HL-60 (cell line): ENCODE data around the gene HOXC12.

Experiments used
- DNase-seq, 2 experiments: peaks; one replicate each; pipeline ENCODE4 v3.0.0-alpha.2; 2010 to 2020; ENCODE audit warnings: low read depth in 1 of 2, low spot score in 1 of 2
- H3K27ac ChIP-seq: fragments of 250-450 bp; sonication (Bioruptor Pico); replicated peaks from 2 replicates; pipeline ENCODE4 v1.5.1; 2020; ENCODE audit warnings: mild to moderate bottlenecking, moderate library complexity
- H3K27me3 ChIP-seq: fragments of 250-450 bp; sonication (Bioruptor Pico); 2 replicates; pipeline ENCODE4 v1.5.1; 2021; ENCODE audit warnings: mild to moderate bottlenecking, moderate library complexity; ENCODE audit not compliant: insufficient read depth, poor library complexity, severe bottlenecking
- H3K4me3 ChIP-seq: replicated peaks from 2 replicates; pipeline ENCODE4 v1.5.1; 2011; ENCODE audit warnings: mild to moderate bottlenecking, control low read depth, low read length; ENCODE audit not compliant: insufficient read depth
- CTCF ChIP-seq: IDR thresholded peaks from one replicate; pipeline ENCODE4 v1.5.1; 2011; ENCODE audit warnings: low read length, control low read depth, inconsistent platforms; ENCODE audit not compliant: insufficient read depth
- GABPA ChIP-seq: IDR thresholded peaks from 2 replicates; pipeline ENCODE4 v1.6.1; 2012; ENCODE audit warnings: low read depth
- POLR2AphosphoS5 ChIP-seq: IDR thresholded peaks from 2 replicates; pipeline ENCODE4 v1.6.1; 2012; ENCODE audit warnings: low read depth
- REST ChIP-seq: IDR thresholded peaks from 2 replicates; pipeline ENCODE4 v1.6.1; 2012; ENCODE audit warnings: low read depth; ENCODE audit not compliant: insufficient replicate concordance
- SPI1 ChIP-seq: IDR thresholded peaks from 2 replicates; pipeline ENCODE4 v1.6.1; 2012; ENCODE audit warnings: low read depth, mild to moderate bottlenecking, borderline replicate concordance

The HOXC12 gene

GRCh38 chr12:53941187-53941586 lies 13.5 kb upstream of the HOXC12 start:
- TF ChIP-seq POLR2AphosphoS5 = no peak
- TF ChIP-seq GABPA = no peak
- TF ChIP-seq SPI1 = no peak
- no peak for TF ChIP-seq REST
- no peak for TF ChIP-seq CTCF
- H3K27ac ChIP-seq = no peak overlapping the region

GRCh38 chr12:53941750-53942149 lies 13.0 kb upstream of the HOXC12 start:
- DNase-seq = no peak
- Histone ChIP-seq H3K27ac (no peak overlapping the region), H3K4me3 (no peak overlapping the region), H3K27me3 (peaks cover 79% of the 10 kb centered on the region)
- no peak for TF ChIP-seq CTCF
- TF ChIP-seq SPI1 = no peak
- TF ChIP-seq POLR2AphosphoS5 = no peak
- TF ChIP-seq GABPA = no peak
- no peak for TF ChIP-seq REST

More at GRCh38 chr12:53941187-53941586, 13.5 kb upstream of the HOXC12 start:
- Histone ChIP-seq H3K27me3 (peaks cover 80% of the 10 kb centered on the region), H3K4me3 (no peak overlapping the region)
- no peak for DNase-seq

- no peak overlapping the region for H3K4me3 ChIP-seq
- no peak for DNase-seq
- H3K27me3 ChIP-seq = peaks cover 79% of the 10 kb centered on the region
- TF ChIP-seq GABPA (no peak), SPI1 (no peak), REST (no peak), POLR2AphosphoS5 (no peak), CTCF (no peak)
- no peak overlapping the region for H3K27ac ChIP-seq
These were observed 12.2 kb upstream of the HOXC12 start for GRCh38 chr12:53942467-53942997.
